AG09319 (cell line): ENCODE results near the gene DLGAP1.

ENCODE experiments used
- DNase-seq: peaks from one replicate; pipeline ENCODE4 v3.0.0-alpha.2; 2010; ENCODE audit warnings: low read depth; ENCODE audit errors: extremely low read depth
- CTCF ChIP-seq: IDR thresholded peaks from 2 replicates; pipeline ENCODE4 v1.5.1; 2011; ENCODE audit warnings: low read depth, mild to moderate bottlenecking, inconsistent platforms, low read length, moderate library complexity

Gene DLGAP1

GRCh38 chr18:3815991-3816390 lies 639.1 kb downstream of the DLGAP1 start:
- TF ChIP-seq CTCF = no peak

GRCh38 chr18:3814816-3815215 lies 640.3 kb downstream of the DLGAP1 start:
- no peak for DNase-seq
- no peak for TF ChIP-seq CTCF

More at GRCh38 chr18:3815991-3816390, 639.1 kb downstream of the DLGAP1 start:
- no peak for DNase-seq

GRCh38 chr18:3810296-3810695 lies 644.8 kb downstream of the DLGAP1 start:
- TF ChIP-seq CTCF = no peak
- no peak for DNase-seq

- no peak for DNase-seq
- TF ChIP-seq CTCF = no peak
These were observed 645.9 kb downstream of the DLGAP1 start for GRCh38 chr18:3808985-3809780.

GRCh38 chr18:3806656-3807055 lies 648.5 kb downstream of the DLGAP1 start:
- TF ChIP-seq CTCF = no peak
- no peak for DNase-seq

GRCh38 chr18:3804336-3804735 lies 650.8 kb downstream of the DLGAP1 start:
- no peak for DNase-seq

More at GRCh38 chr18:3804336-3804735, 650.8 kb downstream of the DLGAP1 start:
- TF ChIP-seq CTCF = no peak
